CD4-positive, CD25-positive, alpha-beta regulatory T cell (primary cell): Measurements from ENCODE around the gene TMEM233. TPM values are rescaled to one million over a fixed set of nuclear protein-coding genes. Genes with fewer than 3 reads are reported as not detected.

Experiments
- ATAC-seq, 2 donors: fragments of 150-1000 bp; cut with Tn5 transposase; one replicate each; pipeline ENCODE4 v1.10.0; 2021; ENCODE audit warnings: low read depth in 2 of 2, moderate number of reproducible peaks in 2 of 2, moderate library complexity in 1 of 2
- DNase-seq, 3 donors: peaks; one replicate each; pipeline versions ENCODE4 v3.0.0 to v3.0.0-alpha.2; 2012 to 2022; ENCODE audit warnings: mixed read lengths in 1 of 3
- H3K27ac ChIP-seq: one replicate; pipeline ENCODE4 v1.7.0; 2013; ENCODE audit warnings: mild to moderate bottlenecking, low read length; ENCODE audit not compliant: insufficient read depth, poor library complexity, severe bottlenecking
- H3K27me3 ChIP-seq: one replicate; pipeline ENCODE4 v1.7.0; 2013; ENCODE audit warnings: low read length; ENCODE audit not compliant: control insufficient read depth, insufficient read depth
- H3K36me3 ChIP-seq: one replicate; pipeline ENCODE4 v1.7.0; 2013; ENCODE audit warnings: mild to moderate bottlenecking, low read length, moderate library complexity; ENCODE audit not compliant: control insufficient read depth, insufficient read depth
- H3K4me1 ChIP-seq: 2 replicates; pipeline ENCODE4 v1.7.0; 2013; ENCODE audit warnings: mild to moderate bottlenecking, low read length; ENCODE audit not compliant: insufficient read depth, control insufficient read depth, poor library complexity, severe bottlenecking
- H3K4me3 ChIP-seq: one replicate; pipeline ENCODE4 v1.7.0; 2013; ENCODE audit warnings: low read depth, mild to moderate bottlenecking, low read length, moderate library complexity
- H3K9me3 ChIP-seq, 2 experiments: 1 replicate in 1 of 2; 2 replicates in 1 of 2; pipeline ENCODE4 v1.7.0; 2013; ENCODE audit warnings: low read length in 2 of 2, mild to moderate bottlenecking in 1 of 2, moderate library complexity in 1 of 2; ENCODE audit not compliant: control insufficient read depth in 2 of 2
- H3K27ac Mint-ChIP-seq, 3 donors: one replicate each; pipeline ENCODE4 v1.8.0; 2020 to 2022; ENCODE audit warnings: mild to moderate bottlenecking in 3 of 3, mixed read lengths in 3 of 3, moderate library complexity in 2 of 3
- H3K27me3 Mint-ChIP-seq: one replicate; pipeline ENCODE4 v1.8.0; 2022; ENCODE audit warnings: mild to moderate bottlenecking, mixed read lengths
- H3K36me3 Mint-ChIP-seq: one replicate; pipeline ENCODE4 v1.8.0; 2020; ENCODE audit warnings: mixed read lengths
- H3K4me1 Mint-ChIP-seq, 4 donors: one replicate each; pipeline ENCODE4 v1.8.0; 2020 to 2022; ENCODE audit warnings: mixed read lengths in 4 of 4, mild to moderate bottlenecking in 1 of 4
- H3K4me3 Mint-ChIP-seq, 4 donors: one replicate each; pipeline ENCODE4 v1.8.0; 2020 to 2022; ENCODE audit warnings: mild to moderate bottlenecking in 4 of 4, mixed read lengths in 4 of 4, moderate library complexity in 3 of 4
- H3K9me3 Mint-ChIP-seq, 7 donors: one replicate each; pipeline ENCODE4 v1.8.0; 2020 to 2022; ENCODE audit warnings: mixed read lengths in 7 of 7, mild to moderate bottlenecking in 3 of 7, moderate library complexity in 2 of 7
- polyA plus RNA-seq, 4 donors: library from polyadenylated mRNA; unstranded; fragments of 300-500 nt; fragmentation: Illumina TruSeq; gene quantifications; one replicate each; pipeline ENCODE4 v1.2.3, GENCODE V29; 2021
- total RNA-seq: library from RNA; stranded (reverse); gene quantifications from one replicate; pipeline ENCODE4 v1.2.3, GENCODE V29; 2022

TMEM233 gene
- total and polyA plus RNA-seq, 5 donors from 2014 or later: not detected

DNA sequence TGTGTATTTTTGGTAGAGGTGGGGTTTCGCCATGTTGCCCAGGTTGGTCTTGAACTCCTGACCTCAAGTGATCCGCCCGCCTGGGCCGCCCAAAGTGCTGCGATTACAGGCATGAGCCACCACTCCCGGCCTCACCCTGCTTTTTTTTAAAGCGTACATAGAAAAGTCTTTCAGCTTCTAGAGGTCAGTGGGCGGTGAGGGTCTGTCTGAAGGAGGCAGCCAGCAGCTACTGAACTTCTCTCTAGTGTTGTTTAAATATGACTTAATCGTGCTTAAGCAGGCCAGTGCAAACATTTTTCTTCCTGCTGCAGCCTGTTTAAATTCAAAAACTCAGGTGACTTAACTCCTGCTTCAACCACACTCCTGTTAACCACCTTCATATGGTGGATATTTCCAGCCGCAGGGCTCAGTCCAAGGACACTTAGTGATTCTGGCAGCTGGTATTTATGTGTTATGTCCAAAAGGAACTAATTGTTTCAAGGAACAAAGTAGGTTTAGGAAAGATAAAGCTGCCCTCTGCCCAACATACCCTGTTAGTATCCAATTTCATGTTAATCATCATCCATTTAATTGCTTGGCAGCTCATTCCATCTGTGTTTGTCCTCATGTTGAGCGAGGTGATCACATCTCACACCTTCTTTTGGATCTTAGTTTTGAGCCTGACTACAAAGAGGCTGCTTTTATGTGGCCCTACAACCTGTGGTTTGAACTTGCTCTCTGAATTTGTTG, 76.3 kb downstream of the TMEM233 start:
- Mint-ChIP-seq H3K36me3 (peaks cover 41% of the 10 kb centered on the region), H3K27me3 (no peaks in the 10 kb centered on the region), H3K4me1 (peaks cover 40 to 79% (median 58%) of the 10 kb centered on the region in 4 donors), H3K4me3 (peak overlapping the region; percentile 49 to 91 (median 74)), H3K27ac (peak overlapping the region in 2 of 3 donors; percentile 29 to 71), H3K9me3 (no peaks in the 10 kb centered on the region)
- H3K4me3 ChIP-seq: peak overlapping the region; percentile 4
- ATAC-seq (no peak), DNase-seq (no peak)
- no peak overlapping the region for H3K27ac ChIP-seq
- no peaks in the 10 kb centered on the region for H3K27me3 ChIP-seq
- H3K36me3 ChIP-seq: peaks cover 37% of the 10 kb centered on the region
- peaks cover 42% of the 10 kb centered on the region for H3K4me1 ChIP-seq
- no peaks in the 10 kb centered on the region for H3K9me3 ChIP-seq

DNA sequence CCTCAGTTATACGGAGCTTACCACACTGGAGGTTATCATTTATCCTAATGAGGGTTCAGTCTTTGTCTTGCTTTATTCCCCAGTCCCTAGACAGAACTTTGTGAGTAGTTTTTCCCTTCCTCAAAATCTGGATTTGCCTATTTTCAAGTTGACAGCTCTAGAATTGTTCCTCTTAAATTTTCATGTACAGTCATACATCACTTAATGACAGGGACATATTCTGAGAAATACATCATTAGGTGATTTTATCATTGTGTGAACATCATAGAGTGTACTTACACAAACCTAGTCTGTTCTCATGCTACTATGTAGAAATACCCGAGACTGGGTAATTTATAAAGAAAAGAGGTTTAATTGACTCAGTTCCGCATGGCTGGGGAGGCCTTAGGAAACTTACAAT, 77.5 kb downstream of the TMEM233 start:
- Histone ChIP-seq H3K27me3 (no peaks in the 10 kb centered on the region), H3K4me1 (peaks cover 42% of the 10 kb centered on the region), H3K27ac (no peak overlapping the region), H3K9me3 (no peaks in the 10 kb centered on the region), H3K36me3 (peaks cover 48% of the 10 kb centered on the region), H3K4me3 (no peak overlapping the region)
- peaks cover 51% of the 10 kb centered on the region for H3K36me3 Mint-ChIP-seq
- DNase-seq (no peak), ATAC-seq (no peak)
- peaks cover 40 to 75% (median 58%) of the 10 kb centered on the region in 4 donors for H3K4me1 Mint-ChIP-seq
- no peaks in the 10 kb centered on the region for H3K27me3 Mint-ChIP-seq
- no peaks in the 10 kb centered on the region for H3K9me3 Mint-ChIP-seq
- peak overlapping the region in 3 of 4 donors; percentile 41 to 91 (median 82) for H3K4me3 Mint-ChIP-seq
- peak overlapping the region in 2 of 3 donors; percentile 49 to 84 for H3K27ac Mint-ChIP-seq

DNA sequence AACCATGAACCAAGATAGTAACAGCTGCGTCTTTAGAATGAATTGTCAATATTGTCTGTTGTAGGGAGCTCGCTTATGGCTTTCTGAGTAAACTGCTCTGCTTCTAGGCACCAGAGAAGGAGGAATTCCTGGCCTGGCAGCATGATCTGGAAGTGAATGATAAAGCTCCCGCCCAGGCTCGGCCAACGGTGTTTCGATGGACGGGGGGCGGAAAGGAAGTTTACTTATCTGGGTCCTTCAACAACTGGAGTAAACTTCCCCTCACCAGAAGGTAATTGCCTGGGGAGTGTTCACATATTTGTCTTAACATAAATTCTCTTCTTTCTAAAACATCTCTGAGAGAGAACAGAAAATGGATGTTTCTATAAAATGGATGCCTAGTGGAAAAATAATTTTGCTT, 78.6 kb downstream of the TMEM233 start:
- Histone ChIP-seq H3K4me3 (no peak overlapping the region), H3K9me3 (no peaks in the 10 kb centered on the region), H3K36me3 (peaks cover 60% of the 10 kb centered on the region), H3K27ac (no peak overlapping the region), H3K27me3 (no peaks in the 10 kb centered on the region), H3K4me1 (peaks cover 33% of the 10 kb centered on the region)
- H3K4me3 Mint-ChIP-seq: peak overlapping the region in 1 of 4 donors; percentile 40
- DNase-seq (no peak), ATAC-seq (no peak)
- H3K9me3 Mint-ChIP-seq: no peaks in the 10 kb centered on the region
- H3K27me3 Mint-ChIP-seq: no peaks in the 10 kb centered on the region
- H3K27ac Mint-ChIP-seq: peak overlapping the region; percentile 28 to 84 (median 61)
- H3K36me3 Mint-ChIP-seq: peaks cover 63% of the 10 kb centered on the region
- peaks cover 36 to 64% (median 49%) of the 10 kb centered on the region in 4 donors for H3K4me1 Mint-ChIP-seq

DNA sequence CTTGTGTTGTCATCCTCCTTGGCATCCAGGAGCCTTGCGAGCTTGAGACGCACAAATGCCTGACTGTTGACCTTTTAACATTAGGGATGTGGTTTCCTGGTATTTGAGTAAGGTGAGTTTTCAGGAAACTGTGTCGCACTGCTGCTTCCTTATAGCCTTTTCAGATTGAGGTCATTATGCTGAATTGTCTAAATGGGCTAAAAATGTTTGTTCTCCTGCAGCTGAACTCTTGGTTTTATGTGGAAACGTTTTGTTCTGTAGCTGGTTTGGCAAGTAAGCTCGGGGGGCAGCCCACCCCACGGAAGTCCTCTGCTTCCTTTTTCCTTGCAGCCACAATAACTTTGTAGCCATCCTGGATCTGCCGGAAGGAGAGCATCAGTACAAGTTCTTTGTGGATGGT, 80.1 kb downstream of the TMEM233 start:
- H3K36me3 Mint-ChIP-seq: peaks cover 72% of the 10 kb centered on the region
- ATAC-seq: no peak

DNA sequence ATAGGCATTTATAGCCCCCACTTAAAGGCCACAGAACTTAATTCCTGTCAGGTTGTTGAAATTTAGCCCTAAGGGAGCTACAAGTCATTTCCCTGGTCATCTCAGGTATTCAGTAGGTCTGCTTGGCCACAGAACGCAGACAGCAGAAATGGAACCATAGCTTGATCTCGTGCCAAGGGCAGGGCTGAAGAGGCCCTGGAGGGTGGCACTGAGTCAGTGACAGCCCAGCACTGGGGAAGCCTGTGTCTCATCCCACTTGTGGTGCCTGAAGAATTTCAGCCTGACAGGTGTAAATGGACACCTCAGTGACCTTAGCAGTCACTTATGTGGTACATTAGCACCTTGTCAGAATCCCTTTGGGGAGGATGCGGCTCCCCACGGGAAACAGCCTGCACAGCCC, 81.0 kb downstream of the TMEM233 start:
- ATAC-seq: no peak
- H3K27ac Mint-ChIP-seq: no peak overlapping the region
- H3K36me3 ChIP-seq: peaks cover 82% of the 10 kb centered on the region

More for the DNA sequence above, 80.1 kb downstream of the TMEM233 start:
- Mint-ChIP-seq H3K27ac (peak overlapping the region; percentile 33 to 52 (median 45)), H3K27me3 (no peaks in the 10 kb centered on the region), H3K9me3 (no peaks in the 10 kb centered on the region), H3K4me3 (no peak overlapping the region), H3K4me1 (peaks cover 33 to 53% (median 43%) of the 10 kb centered on the region in 4 donors)
- no peaks in the 10 kb centered on the region for H3K27me3 ChIP-seq
- H3K4me1 ChIP-seq: peaks cover 23% of the 10 kb centered on the region
- DNase-seq: peak in 1 of 3 donors; percentile 65
- H3K4me3 ChIP-seq: no peak overlapping the region
- H3K9me3 ChIP-seq: no peaks in the 10 kb centered on the region
- peaks cover 73% of the 10 kb centered on the region for H3K36me3 ChIP-seq
- no peak overlapping the region for H3K27ac ChIP-seq

DNA sequence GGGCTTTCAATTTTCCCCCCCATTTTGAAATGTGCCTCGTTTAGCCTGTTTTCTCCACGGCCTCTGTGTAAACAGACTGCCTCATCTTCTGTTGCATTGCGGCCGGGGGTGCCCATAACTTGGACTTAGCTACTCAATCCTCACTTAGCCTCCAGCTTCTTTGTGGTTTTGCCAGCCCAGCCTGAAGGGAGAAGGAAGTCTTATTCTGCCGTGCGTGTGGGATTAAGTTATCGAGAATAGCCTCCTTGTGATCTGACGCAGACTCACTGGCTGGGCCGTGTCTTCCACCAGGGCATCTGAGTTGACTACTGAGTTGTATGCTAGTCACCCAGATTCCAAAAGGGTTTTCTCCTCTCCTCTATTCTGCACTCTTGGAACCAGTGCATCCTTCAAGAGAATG, 82.4 kb downstream of the TMEM233 start:
- Mint-ChIP-seq H3K4me1 (peaks cover 21 to 33% (median 28%) of the 10 kb centered on the region in 4 donors), H3K27me3 (no peaks in the 10 kb centered on the region), H3K9me3 (no peaks in the 10 kb centered on the region), H3K4me3 (no peak overlapping the region), H3K36me3 (peaks cover 81% of the 10 kb centered on the region), H3K27ac (peak overlapping the region in 1 of 3 donors; percentile 59)
- no peak overlapping the region for H3K4me3 ChIP-seq
- H3K9me3 ChIP-seq: no peaks in the 10 kb centered on the region
- H3K27me3 ChIP-seq: no peaks in the 10 kb centered on the region
- ATAC-seq: no peak
- peaks cover 97% of the 10 kb centered on the region for H3K36me3 ChIP-seq
- no peak for DNase-seq
- peaks cover 10% of the 10 kb centered on the region for H3K4me1 ChIP-seq
- H3K27ac ChIP-seq: no peak overlapping the region

More for the DNA sequence above, 81.0 kb downstream of the TMEM233 start:
- Histone ChIP-seq H3K4me1 (peaks cover 16% of the 10 kb centered on the region), H3K9me3 (no peaks in the 10 kb centered on the region), H3K27ac (no peak overlapping the region), H3K27me3 (no peaks in the 10 kb centered on the region), H3K4me3 (no peak overlapping the region)
- H3K9me3 Mint-ChIP-seq: no peaks in the 10 kb centered on the region
- no peak for DNase-seq
- peaks cover 77% of the 10 kb centered on the region for H3K36me3 Mint-ChIP-seq
- no peak overlapping the region for H3K4me3 Mint-ChIP-seq
- H3K27me3 Mint-ChIP-seq: no peaks in the 10 kb centered on the region
- peaks cover 33 to 48% (median 41%) of the 10 kb centered on the region in 4 donors for H3K4me1 Mint-ChIP-seq

DNA sequence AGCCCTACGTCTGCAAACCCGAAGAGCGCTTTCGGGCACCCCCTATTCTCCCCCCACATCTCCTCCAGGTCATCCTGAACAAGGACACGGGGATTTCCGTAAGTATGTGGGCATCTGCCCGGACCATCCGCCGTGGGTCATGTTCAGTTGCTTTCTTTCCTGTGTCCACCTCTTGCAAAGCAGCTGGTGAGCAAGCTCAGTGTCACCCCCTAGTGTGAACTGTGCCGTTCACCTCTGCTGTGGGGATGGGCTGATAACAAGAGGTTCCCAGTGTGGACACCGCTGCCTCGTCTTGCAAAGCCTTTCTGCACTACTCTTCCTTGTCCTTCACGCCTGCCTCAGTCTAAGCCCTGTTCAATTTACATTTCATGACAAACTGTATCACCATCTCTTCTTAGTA, 83.0 kb downstream of the TMEM233 start:
- Histone ChIP-seq H3K4me3 (no peak overlapping the region), H3K36me3 (peaks cover 98% of the 10 kb centered on the region), H3K9me3 (no peaks in the 10 kb centered on the region), H3K27ac (no peak overlapping the region), H3K27me3 (no peaks in the 10 kb centered on the region), H3K4me1 (peaks cover 8% of the 10 kb centered on the region)
- H3K36me3 Mint-ChIP-seq: peaks cover 75% of the 10 kb centered on the region
- peak overlapping the region in 1 of 3 donors; percentile 59 for H3K27ac Mint-ChIP-seq
- H3K4me1 Mint-ChIP-seq: peaks cover 17 to 28% (median 23%) of the 10 kb centered on the region in 4 donors
- no peaks in the 10 kb centered on the region for H3K27me3 Mint-ChIP-seq
- no peak for DNase-seq
- no peaks in the 10 kb centered on the region for H3K9me3 Mint-ChIP-seq
- no peak overlapping the region for H3K4me3 Mint-ChIP-seq
- no peak for ATAC-seq

DNA sequence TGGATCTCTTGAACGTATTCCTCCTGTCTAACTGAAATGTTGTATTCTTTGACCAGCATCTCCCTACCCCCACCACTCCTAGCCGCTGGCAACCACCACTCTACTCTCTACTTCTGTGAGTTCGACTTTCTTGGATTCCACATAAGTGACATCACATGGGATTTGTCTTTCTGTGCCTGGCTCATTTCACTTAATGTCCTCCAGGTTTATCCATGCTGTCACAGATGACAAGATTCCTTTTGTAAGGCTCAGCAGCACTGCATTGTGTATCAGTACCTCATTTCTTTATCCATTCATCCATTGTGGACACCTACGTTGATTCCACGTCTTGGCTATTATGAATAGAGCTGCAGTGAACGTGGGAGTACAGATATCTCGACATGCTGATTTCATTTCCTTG, 84.9 kb downstream of the TMEM233 start:
- H3K27ac ChIP-seq: no peak overlapping the region
- H3K36me3 ChIP-seq: peaks cover 86% of the 10 kb centered on the region
- no peak for DNase-seq
- ATAC-seq: no peak
- Mint-ChIP-seq H3K4me1 (peaks cover 7 to 20% (median 13%) of the 10 kb centered on the region in 4 donors), H3K27me3 (no peaks in the 10 kb centered on the region), H3K36me3 (peaks cover 65% of the 10 kb centered on the region), H3K4me3 (no peak overlapping the region), H3K9me3 (no peaks in the 10 kb centered on the region), H3K27ac (no peak overlapping the region)
- H3K4me1 ChIP-seq: no peaks in the 10 kb centered on the region
- no peaks in the 10 kb centered on the region for H3K9me3 ChIP-seq
- no peak overlapping the region for H3K4me3 ChIP-seq
- H3K27me3 ChIP-seq: no peaks in the 10 kb centered on the region
